HG03066 (cell line): Measurements from ENCODE around the gene PLA2G4D.

ENCODE experiments used
- ATAC-seq: cut with Tn5 transposase; IDR thresholded peaks from one replicate; pipeline ENCODE4 v1.9.1; 2021; ENCODE audit warnings: low read depth; ENCODE audit not compliant: unreplicated experiment

Gene PLA2G4D

GRCh38 chr15:42077689-42078088 lies 16.7 kb downstream of the PLA2G4D start:
- ATAC-seq, result no peak

- ATAC-seq, result no peak
These were observed 20.9 kb downstream of the PLA2G4D start for GRCh38 chr15:42073418-42073817.

GRCh38 chr15:42072141-42072685 lies 22.1 kb downstream of the PLA2G4D start:
- ATAC-seq, result no peak

GRCh38 chr15:42071717-42072116 lies 22.6 kb downstream of the PLA2G4D start:
- no peak for ATAC-seq

GRCh38 chr15:42070976-42071350 lies 23.4 kb downstream of the PLA2G4D start:
- ATAC-seq, result no peak

- ATAC-seq, result no peak
These were observed 23.9 kb downstream of the PLA2G4D start for GRCh38 chr15:42070279-42070975.

GRCh38 chr15:42069496-42070278 lies 24.7 kb downstream of the PLA2G4D start:
- no peak for ATAC-seq

GRCh38 chr15:42069025-42069424 lies 25.3 kb downstream of the PLA2G4D start:
- ATAC-seq, result no peak

- ATAC-seq, result no peak
These were observed 25.8 kb downstream of the PLA2G4D start for GRCh38 chr15:42068601-42069000.

GRCh38 chr15:42066764-42067415 lies 27.5 kb downstream of the PLA2G4D start:
- ATAC-seq, result no peak

GRCh38 chr15:42065468-42065867 lies 28.9 kb downstream of the PLA2G4D start:
- ATAC-seq, result no peak

- no peak for ATAC-seq
These were observed 29.3 kb downstream of the PLA2G4D start for GRCh38 chr15:42065033-42065432.

- no peak for ATAC-seq
These were observed 30.1 kb downstream of the PLA2G4D start for GRCh38 chr15:42064271-42064670.

GRCh38 chr15:42063122-42063848 lies 31.1 kb downstream of the PLA2G4D start:
- ATAC-seq, result no peak

- no peak for ATAC-seq
These were observed 32.0 kb downstream of the PLA2G4D start for GRCh38 chr15:42062284-42062806.

- no peak for ATAC-seq
These were observed 33.6 kb downstream of the PLA2G4D start for GRCh38 chr15:42060797-42061196.

- no peak for ATAC-seq
These were observed 33.9 kb downstream of the PLA2G4D start for GRCh38 chr15:42060477-42060763.

GRCh38 chr15:42059661-42060476 lies 34.5 kb downstream of the PLA2G4D start:
- ATAC-seq, result no peak

GRCh38 chr15:42058791-42059190 lies 35.6 kb downstream of the PLA2G4D start:
- no peak for ATAC-seq
